Lung (tissue), 12 donors: ENCODE results near the gene ADAMTSL1. TPM values are rescaled to one million over a fixed set of nuclear protein-coding genes. Genes with fewer than 3 reads are reported as not detected.

Experiments
- ATAC-seq: fragments of 200-7000 bp; cut with Tn5 transposase; one replicate; pipeline ENCODE4 v1.9.1; 2020; ENCODE audit warnings: moderate number of reproducible peaks; ENCODE audit not compliant: insufficient read depth, low FRiP score
- DNase-seq, 3 donors: peaks; one replicate each; pipeline ENCODE4 v3.0.0-alpha.2; 2013 to 2017
- H3K27ac ChIP-seq, 2 donors: one replicate each; pipeline ENCODE4 v1.5.1; 2013; ENCODE audit warnings: mild to moderate bottlenecking in 2 of 2, moderate library complexity in 2 of 2, control low read depth in 1 of 2, inconsistent platforms in 1 of 2, low read depth in 1 of 2, low read length in 1 of 2
- H3K27me3 ChIP-seq, 3 donors: one replicate each; pipeline ENCODE4 v1.5.1; 2013; ENCODE audit warnings: low read length in 2 of 3; ENCODE audit not compliant: control insufficient read depth in 3 of 3, insufficient read depth in 3 of 3
- H3K36me3 ChIP-seq, 4 donors: one replicate each; pipeline ENCODE4 v1.5.1; 2013; ENCODE audit warnings: low read length in 4 of 4, mild to moderate bottlenecking in 1 of 4, moderate library complexity in 1 of 4; ENCODE audit not compliant: control insufficient read depth in 4 of 4, insufficient read depth in 4 of 4
- H3K4me1 ChIP-seq, 5 donors: one replicate each; pipeline ENCODE4 v1.5.1; 2013; ENCODE audit warnings: low read length in 5 of 5, mild to moderate bottlenecking in 2 of 5, moderate library complexity in 1 of 5; ENCODE audit not compliant: control insufficient read depth in 5 of 5, insufficient read depth in 5 of 5
- H3K4me3 ChIP-seq: one replicate; pipeline ENCODE4 v1.5.1; 2013; ENCODE audit warnings: mild to moderate bottlenecking, control low read depth, moderate library complexity
- H3K9ac ChIP-seq, 2 donors: one replicate each; pipeline ENCODE4 v1.5.1; 2013; ENCODE audit warnings: low read length in 2 of 2, control low read depth in 1 of 2; ENCODE audit not compliant: insufficient read depth in 1 of 2
- H3K9me3 ChIP-seq, 4 donors: one replicate each; pipeline ENCODE4 v1.5.1; 2013; ENCODE audit warnings: low read length in 3 of 4, mild to moderate bottlenecking in 1 of 4, moderate library complexity in 1 of 4; ENCODE audit not compliant: control insufficient read depth in 4 of 4, insufficient read depth in 3 of 4
- CTCF ChIP-seq: IDR thresholded peaks from 2 replicates; pipeline ENCODE4 v1.5.1; 2012; ENCODE audit warnings: mild to moderate bottlenecking; ENCODE audit errors: control extremely low read depth, extremely low read depth
- WGBS, 2 donors: extraction: QIAGEN DNeasy Blood & Tissue Kit; methylation state at CpG; one replicate each; pipeline ENCODE4 v1.1.7; 2013; 5-methylcytosine and 5-hydroxymethylcytosine counted together
- polyA plus RNA-seq, 2 donors: library from polyadenylated mRNA; stranded (reverse); fragments of 200-250 nt; gene quantifications; one replicate each; pipeline ENCODE4 v1.2.1, GENCODE V29; 2013
- total RNA-seq, 2 donors: library from RNA; depleted of rRNA in 1 of 2; stranded (reverse); fragments of >200 nt in 1 of 2; gene quantifications; one replicate each; pipeline ENCODE4 v1.2.1, GENCODE V29; 2014 to 2021
- donor health status: control.
- donor health status: control.
- donor health status: Bipolar disorder and iron deficiency.
- donor health status: healthy.
- donor health status: DM: yes; HTN: yes; CAD: no.

Gene ADAMTSL1
- total and polyA plus RNA-seq, 4 donors = 0.25 to 36.2 (median 1.4) TPM

GRCh38 chr9:18555105-18555883, 81.3 kb downstream of the ADAMTSL1 start:
- Histone ChIP-seq H3K4me3 (no peak overlapping the region), H3K36me3 (no peaks in the 10 kb centered on the region), H3K4me1 (peaks cover 0 to 3% (median 0%) of the 10 kb centered on the region in 5 donors), H3K27ac (peak overlapping the region in 1 of 2 donors; percentile 21), H3K27me3 (no peaks in the 10 kb centered on the region), H3K9me3 (no peaks in the 10 kb centered on the region), H3K9ac (no peak overlapping the region)
- TF ChIP-seq CTCF = no peak
- WGBS, 2 donors = 69 to 72% methylated on average over 5 of the region's 5 CpGs
- DNase-seq = no peak
- no peak for ATAC-seq

- Histone ChIP-seq H3K4me3 (no peak overlapping the region), H3K27me3 (no peaks in the 10 kb centered on the region), H3K9ac (no peak overlapping the region), H3K27ac (no peak overlapping the region), H3K9me3 (peaks cover 0 to 4% (median under 1%) of the 10 kb centered on the region in 4 donors), H3K36me3 (no peaks in the 10 kb centered on the region), H3K4me1 (peaks cover 0 to 2% (median 0%) of the 10 kb centered on the region in 5 donors)
- DNase-seq = no peak
- no peak for ATAC-seq
- TF ChIP-seq CTCF = no peak
- WGBS, 2 donors = 93 to 94% methylated on average over 15 of the region's 15 CpGs
Measured at GRCh38 chr9:18564018-18564880, 90.3 kb downstream of the ADAMTSL1 start.

- peaks cover 0 to 5% (median 0%) of the 10 kb centered on the region in 5 donors for H3K4me1 ChIP-seq
- peaks cover 0 to 4% (median under 1%) of the 10 kb centered on the region in 4 donors for H3K9me3 ChIP-seq
- WGBS, 2 donors = 82 to 85% methylated on average over 5 of the region's 5 CpGs
- no peak overlapping the region for H3K9ac ChIP-seq
- H3K36me3 ChIP-seq = no peaks in the 10 kb centered on the region
- no peak for TF ChIP-seq CTCF
- ATAC-seq (no peak), DNase-seq (no peak)
- no peak overlapping the region for H3K27ac ChIP-seq
- H3K4me3 ChIP-seq = no peak overlapping the region
- H3K27me3 ChIP-seq = no peaks in the 10 kb centered on the region
Measured at GRCh38 chr9:18566121-18566520, 92.2 kb downstream of the ADAMTSL1 start.
